ENCODE results near the gene TRIM29.

GRCh38 chr11:120066738-120067437 lies 71.0 kb downstream of the TRIM29 start:
- TF ChIP-seq POLR2A (IDR thresholded peaks at IDR 0.05): no peak
- TF ChIP-seq, protein P1, sequence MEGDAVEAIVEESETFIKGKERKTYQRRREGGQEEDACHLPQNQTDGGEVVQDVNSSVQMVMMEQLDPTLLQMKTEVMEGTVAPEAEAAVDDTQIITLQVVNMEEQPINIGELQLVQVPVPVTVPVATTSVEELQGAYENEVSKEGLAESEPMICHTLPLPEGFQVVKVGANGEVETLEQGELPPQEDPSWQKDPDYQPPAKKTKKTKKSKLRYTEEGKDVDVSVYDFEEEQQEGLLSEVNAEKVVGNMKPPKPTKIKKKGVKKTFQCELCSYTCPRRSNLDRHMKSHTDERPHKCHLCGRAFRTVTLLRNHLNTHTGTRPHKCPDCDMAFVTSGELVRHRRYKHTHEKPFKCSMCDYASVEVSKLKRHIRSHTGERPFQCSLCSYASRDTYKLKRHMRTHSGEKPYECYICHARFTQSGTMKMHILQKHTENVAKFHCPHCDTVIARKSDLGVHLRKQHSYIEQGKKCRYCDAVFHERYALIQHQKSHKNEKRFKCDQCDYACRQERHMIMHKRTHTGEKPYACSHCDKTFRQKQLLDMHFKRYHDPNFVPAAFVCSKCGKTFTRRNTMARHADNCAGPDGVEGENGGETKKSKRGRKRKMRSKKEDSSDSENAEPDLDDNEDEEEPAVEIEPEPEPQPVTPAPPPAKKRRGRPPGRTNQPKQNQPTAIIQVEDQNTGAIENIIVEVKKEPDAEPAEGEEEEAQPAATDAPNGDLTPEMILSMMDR (IDR thresholded peaks at IDR 0.05): no peak
